SK-N-SH treated with all-trans-retinoic acid at 6 μM for 48 hours (cell line): ENCODE results near the gene PLCD4.

Experiments
- BACH2 ChIP-seq: fragments of 250-450 bp; sonication (Bioruptor Pico); IDR thresholded peaks from 2 replicates; pipeline ENCODE4 v1.9.0; 2021; ENCODE audit warnings: mild to moderate bottlenecking, borderline replicate concordance
- ISL1 ChIP-seq: fragments of 250-450 bp; sonication (Bioruptor Pico); IDR thresholded peaks from 2 replicates; pipeline ENCODE4 v2.1.2; 2022; ENCODE audit warnings: mild to moderate bottlenecking, moderate library complexity
- OSR1 ChIP-seq: fragments of 250-450 bp; sonication (Bioruptor Pico); IDR thresholded peaks from 2 replicates; pipeline ENCODE4 v1.8.0; 2022; ENCODE audit warnings: moderate library complexity, mild to moderate bottlenecking, inconsistent platforms
- PATZ1 ChIP-seq: fragments of 250-450 bp; sonication (Bioruptor Pico); IDR thresholded peaks from 2 replicates; pipeline ENCODE4 v1.8.0; 2020; ENCODE audit warnings: mild to moderate bottlenecking, moderate library complexity, borderline replicate concordance
- RARB ChIP-seq: fragments of 250-450 bp; sonication (Bioruptor Pico); IDR thresholded peaks from 2 replicates; pipeline ENCODE4 v1.8.0; 2021; ENCODE audit warnings: mild to moderate bottlenecking, moderate library complexity
- ZFP3 ChIP-seq: fragments of 250-450 bp; sonication (Bioruptor Pico); IDR thresholded peaks from 2 replicates; pipeline ENCODE4 v1.5.0; 2020; ENCODE audit warnings: mild to moderate bottlenecking, moderate library complexity
- ZNF70 ChIP-seq: fragments of 450-650 bp; formaldehyde crosslinking; IDR thresholded peaks from 2 replicates; pipeline ENCODE4 v1.5.0; 2020; ENCODE audit warnings: mild to moderate bottlenecking, moderate library complexity

GRCh38 chr2:218663901-218664300 lies 56.2 kb downstream of the PLCD4 start:
- TF ChIP-seq OSR1 (CRISPR knock-in tag) (no peak), ZFP3 (CRISPR knock-in tag) (no peak), ZNF70 (CRISPR knock-in tag) (no peak), BACH2 (no peak), ISL1 (CRISPR knock-in tag) (no peak), RARB (CRISPR knock-in tag) (no peak), PATZ1 (CRISPR knock-in tag) (no peak)
